GM18511 (cell line): ENCODE data around the gene TNFAIP6.
A peak's percentile ranks its signal among the peaks of the same experiment; 100 is the strongest.
"Not testable (repeated sequence)": the region's sequence is repeated elsewhere in the genome, so short reads cannot be mapped to it uniquely, and the experiment has no call there.

Experiments used
- ATAC-seq: cut with Tn5 transposase; IDR thresholded peaks from one replicate; pipeline ENCODE4 v1.9.1; 2021; ENCODE audit warnings: mild to moderate bottlenecking, moderate library complexity; ENCODE audit not compliant: unreplicated experiment

The TNFAIP6 gene

GRCh38 chr2:151410485-151410834 is 53.1 kb downstream of the TNFAIP6 start:
- ATAC-seq = peak; percentile 49

DNA sequence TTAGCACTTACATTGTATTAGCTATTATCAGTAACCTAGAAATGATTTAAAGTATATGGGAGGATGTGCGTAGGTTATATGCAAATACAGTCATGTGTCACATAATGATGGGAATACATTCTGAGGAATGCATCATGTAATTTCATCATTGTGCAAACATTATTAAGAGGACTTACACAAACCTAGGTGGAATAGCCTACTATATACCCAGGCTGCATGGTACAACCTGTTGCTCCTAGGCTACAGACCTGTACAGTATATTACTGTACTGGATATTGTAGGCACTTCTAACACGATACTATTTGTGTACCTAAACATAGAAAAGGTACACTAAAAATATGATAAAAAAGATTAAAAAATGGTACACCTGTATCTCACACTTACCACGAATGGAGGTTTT is 60.3 kb downstream of the TNFAIP6 start:
- ATAC-seq = no peak

- not testable (repeated sequence) for ATAC-seq
Measured at GRCh38 chr2:151421681-151422080, 64.3 kb downstream of the TNFAIP6 start.

GRCh38 chr2:151422917-151423439 is 65.6 kb downstream of the TNFAIP6 start:
- peak; percentile 82 for ATAC-seq

- no peak for ATAC-seq
Measured at GRCh38 chr2:151423760-151424159, 66.4 kb downstream of the TNFAIP6 start.
